Measurements from ENCODE around the gene CMTM4.
"Not testable (repeated sequence)": the region's sequence is repeated elsewhere in the genome, so short reads cannot be mapped to it uniquely, and the experiment has no call there.

The CMTM4 gene

GRCh38 chr16:66612422-66612821 is 84.1 kb downstream of the CMTM4 start:
- in situ Hi-C loops (cut with HindIII; ENCODE audit: low sequenced_read_pairs): no loop called here
- TF ChIP-seq CTCF (IDR thresholded peaks at IDR 0.05; ENCODE audit: low read depth, low read length): no peak
- H3K4me3 ChIP-seq (ENCODE audit: low read depth, low read length): no peak overlapping the region
- DNase-seq (ENCODE audit: low read depth, low spot score): peak; percentile 53

GRCh38 chr16:66611911-66612310 is 84.6 kb downstream of the CMTM4 start:
- in situ Hi-C loops (cut with HindIII; ENCODE audit: low sequenced_read_pairs); H3K4me3 ChIP-seq (ENCODE audit: low read depth, low read length); DNase-seq (ENCODE audit: low read depth, low spot score): not testable (repeated sequence)

GRCh38 chr16:66610111-66610820 is 86.3 kb downstream of the CMTM4 start:
- H3K4me3 ChIP-seq (ENCODE audit: low read depth, low read length): no peak overlapping the region
- no peak for TF ChIP-seq CTCF (IDR thresholded peaks at IDR 0.05; ENCODE audit: low read depth, low read length)
- DNase-seq (ENCODE audit: low read depth, low spot score): no peak
- in situ Hi-C loops (cut with HindIII; ENCODE audit: low sequenced_read_pairs): no loop called here

GRCh38 chr16:66609139-66609510 is 87.4 kb downstream of the CMTM4 start:
- no peak for TF ChIP-seq CTCF (IDR thresholded peaks at IDR 0.05; ENCODE audit: low read depth, low read length)
- no peak overlapping the region for H3K4me3 ChIP-seq (ENCODE audit: low read depth, low read length)
- in situ Hi-C loops (cut with HindIII; ENCODE audit: low sequenced_read_pairs): no loop called here
- DNase-seq (ENCODE audit: low read depth, low spot score): no peak

GRCh38 chr16:66608241-66609138 is 88.1 kb downstream of the CMTM4 start:
- TF ChIP-seq CTCF (IDR thresholded peaks at IDR 0.05; ENCODE audit: low read depth, low read length): peak; percentile 96
- in situ Hi-C loops (cut with HindIII; ENCODE audit: low sequenced_read_pairs): no loop called here
- no peak overlapping the region for H3K4me3 ChIP-seq (ENCODE audit: low read depth, low read length)
- peak; percentile 90 for DNase-seq (ENCODE audit: low read depth, low spot score)

- in situ Hi-C loops (cut with HindIII; ENCODE audit: low sequenced_read_pairs): no loop called here
- H3K4me3 ChIP-seq (ENCODE audit: low read depth, low read length): peak overlapping the region; percentile 72
- no peak for TF ChIP-seq CTCF (IDR thresholded peaks at IDR 0.05; ENCODE audit: low read depth, low read length)
- no peak for DNase-seq (ENCODE audit: low read depth, low spot score)
Observed at GRCh38 chr16:66605979-66606751, 90.4 kb downstream of the CMTM4 start.
